ENCODE data around the gene DUSP16. TPM values are rescaled to one million over a fixed set of nuclear protein-coding genes. Genes with fewer than 3 reads are reported as not detected.
A peak's percentile ranks its signal among the peaks of the same experiment; 100 is the strongest.

The DUSP16 gene
- total RNA-seq, 4 donors from 2014 or later = 20.6 to 52.6 (median 45.7) TPM

DNA sequence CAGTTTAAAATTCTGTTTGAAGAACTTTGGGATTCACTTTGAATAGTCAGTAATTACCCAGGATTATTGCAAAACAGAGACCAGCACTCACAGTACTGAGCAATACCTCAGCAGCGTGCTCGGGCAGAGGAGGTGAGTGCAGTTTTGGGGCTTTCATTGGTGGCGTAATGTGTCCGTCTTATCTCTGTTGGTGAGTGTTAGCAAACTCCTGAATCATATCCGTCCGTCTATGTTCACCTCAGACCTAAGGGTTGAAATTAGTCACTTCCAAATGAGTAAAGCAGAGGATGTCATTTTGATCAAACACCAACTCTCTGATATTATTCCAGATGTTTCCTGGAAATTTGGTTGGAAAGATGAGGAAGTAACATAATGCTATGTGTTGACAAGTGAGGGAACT is 123.0 kb downstream of the DUSP16 start:
- Histone ChIP-seq H3K9me3 (no peaks in the 10 kb centered on the region), H3K36me3 (no peaks in the 10 kb centered on the region), H3K4me1 (peaks cover 0 to 25% (median 3%) of the 10 kb centered on the region in 4 donors), H3K4me3 (no peak overlapping the region), H3K27me3 (no peaks in the 10 kb centered on the region), H3K27ac (peak overlapping the region in 3 of 4 donors; percentile 4 to 64 (median 60))
- no peak for DNase-seq
- no peak for TF ChIP-seq POLR2A (IDR thresholded peaks at IDR 0.05)
- no peak for TF ChIP-seq CTCF (IDR thresholded peaks at IDR 0.05)

DNA sequence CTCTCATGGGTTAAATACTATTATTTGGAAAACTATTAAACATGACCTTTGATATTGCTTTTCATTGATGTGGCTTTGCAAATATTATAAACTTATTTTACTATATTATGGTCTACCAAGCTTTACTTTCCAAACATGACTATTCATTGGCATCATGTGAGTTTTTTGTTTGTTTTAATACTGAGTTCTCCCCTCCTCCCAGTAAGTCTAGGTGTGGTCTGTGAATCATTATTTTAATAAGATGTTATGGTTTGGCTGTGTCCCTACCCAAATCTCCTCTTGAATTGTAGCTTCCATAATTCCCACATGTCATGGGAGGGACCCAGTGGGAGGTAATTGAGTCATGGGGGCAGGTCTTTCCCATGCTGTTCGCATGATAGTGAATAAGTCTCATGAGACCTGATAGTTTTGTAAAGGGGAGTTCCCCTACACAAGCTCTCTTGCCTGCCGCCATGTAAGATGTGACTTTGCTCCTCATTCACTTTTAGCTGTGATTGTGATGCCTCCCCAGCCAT is 125.8 kb downstream of the DUSP16 start:
- no peaks in the 10 kb centered on the region for H3K9me3 ChIP-seq
- TF ChIP-seq POLR2A (IDR thresholded peaks at IDR 0.05) (no peak), CTCF (IDR thresholded peaks at IDR 0.05) (no peak)
- H3K36me3 ChIP-seq = no peaks in the 10 kb centered on the region
- no peak for DNase-seq
- no peaks in the 10 kb centered on the region for H3K27me3 ChIP-seq
- H3K27ac ChIP-seq = no peak overlapping the region
- no peak overlapping the region for H3K4me3 ChIP-seq
- peaks cover 0 to 15% (median 3%) of the 10 kb centered on the region in 4 donors for H3K4me1 ChIP-seq

- Histone ChIP-seq H3K9me3 (no peaks in the 10 kb centered on the region), H3K27ac (no peak overlapping the region), H3K27me3 (no peaks in the 10 kb centered on the region), H3K36me3 (no peaks in the 10 kb centered on the region), H3K4me1 (peaks cover 0 to 4% (median 0%) of the 10 kb centered on the region in 4 donors), H3K4me3 (no peak overlapping the region)
- TF ChIP-seq POLR2A (IDR thresholded peaks at IDR 0.05) (no peak), CTCF (IDR thresholded peaks at IDR 0.05) (no peak)
- DNase-seq = no peak
These were observed 129.4 kb downstream of the DUSP16 start for GRCh38 chr12:12433203-12433731.

DNA sequence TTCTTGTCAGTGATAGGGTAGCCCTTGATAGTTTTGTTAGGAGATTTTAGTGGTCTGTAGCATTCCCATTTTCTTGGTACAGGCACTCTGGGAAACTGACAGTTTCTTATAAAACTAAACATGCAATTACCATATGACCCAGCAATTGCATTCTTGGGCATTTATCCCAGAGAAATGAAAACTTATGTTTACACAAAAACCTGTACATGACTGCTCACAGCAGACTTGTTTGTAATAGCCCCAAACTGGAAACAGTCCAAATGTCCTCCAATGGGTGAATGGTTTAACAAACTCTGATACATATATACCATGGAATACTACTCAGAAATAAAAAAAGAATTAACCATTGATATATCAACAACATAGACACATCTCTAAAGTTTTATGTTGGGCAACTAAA is 130.3 kb downstream of the DUSP16 start:
- H3K9me3 ChIP-seq = no peaks in the 10 kb centered on the region
- H3K36me3 ChIP-seq = no peaks in the 10 kb centered on the region
- no peak for TF ChIP-seq CTCF (IDR thresholded peaks at IDR 0.05)
- TF ChIP-seq POLR2A (IDR thresholded peaks at IDR 0.05) = no peak
- peaks cover 0 to 4% (median 0%) of the 10 kb centered on the region in 4 donors for H3K4me1 ChIP-seq
- no peak for DNase-seq
- H3K27me3 ChIP-seq = no peaks in the 10 kb centered on the region
- no peak overlapping the region for H3K4me3 ChIP-seq
- H3K27ac ChIP-seq = no peak overlapping the region

DNA sequence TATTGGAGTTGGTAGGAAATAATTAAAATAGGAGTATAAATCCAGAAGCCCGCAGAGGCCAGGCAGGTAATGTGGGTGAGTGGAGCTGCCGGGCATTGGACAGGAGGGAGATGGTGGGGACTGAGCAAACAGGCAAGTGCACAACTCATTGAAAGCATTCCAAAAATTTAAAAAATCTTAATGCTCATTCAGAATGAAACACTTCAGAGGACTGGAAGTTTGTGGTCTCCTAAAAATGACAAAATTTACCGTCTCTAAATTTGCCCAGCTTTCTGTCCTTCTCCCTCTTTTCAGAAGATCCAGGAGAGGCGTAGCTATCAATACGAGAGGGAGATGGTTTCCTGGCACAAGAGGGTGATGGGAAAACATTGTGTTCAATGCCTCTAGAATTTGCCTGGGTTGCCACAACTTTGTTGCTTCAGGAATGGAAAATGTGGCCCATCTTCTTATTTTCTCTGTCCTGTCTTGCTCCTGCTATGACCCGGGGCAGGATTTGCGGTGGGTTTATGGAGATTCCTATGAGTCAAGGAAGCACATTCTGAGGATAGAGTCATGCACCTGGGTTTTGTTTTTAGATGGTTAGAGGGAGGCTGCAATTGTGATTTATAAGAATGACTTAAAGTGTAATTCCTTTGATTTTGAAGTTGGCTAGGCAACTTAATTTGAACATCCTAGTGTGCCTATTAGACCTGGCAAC is 133.6 kb downstream of the DUSP16 start:
- no peak for TF ChIP-seq CTCF (IDR thresholded peaks at IDR 0.05)
- no peak for TF ChIP-seq POLR2A (IDR thresholded peaks at IDR 0.05)
- no peak overlapping the region for H3K27ac ChIP-seq
- no peak overlapping the region for H3K4me3 ChIP-seq
- DNase-seq = no peak
- no peaks in the 10 kb centered on the region for H3K27me3 ChIP-seq
- H3K4me1 ChIP-seq = peaks cover 0 to 12% (median 0%) of the 10 kb centered on the region in 4 donors
- H3K36me3 ChIP-seq = no peaks in the 10 kb centered on the region
- peaks cover 0 to 2% (median 0%) of the 10 kb centered on the region in 4 donors for H3K9me3 ChIP-seq
